AG04449 (cell line): ENCODE measurements around the gene SETBP1.

Experiments
- CTCF ChIA-PET: fragments of 350-600 bp; formaldehyde crosslinking; extraction: SDS; loops from one replicate; lab custom pipeline; 2021; ENCODE audit warnings: antibody characterized with exemption; lab: Yijun Ruan, JAX
- POLR2A ChIA-PET: fragments of 400-600, 350-600 bp; formaldehyde crosslinking; extraction: SDS; loops from one replicate; lab custom pipeline; 2020; ENCODE audit warnings: antibody characterized with exemption, inconsistent platforms; lab: Yijun Ruan, JAX
- DNase-seq: peaks from one replicate; pipeline ENCODE4 v3.0.0-alpha.2; 2010; ENCODE audit warnings: low read depth, low spot score
- H3K4me3 ChIP-seq: 2 replicates; pipeline ENCODE4 v1.5.1; 2011; ENCODE audit warnings: low read depth, mild to moderate bottlenecking, control low read depth, low read length
- TF ChIP-seq, protein P1 (sequence below): IDR thresholded peaks from one replicate; pipeline ENCODE4 v1.5.1; 2011; ENCODE audit warnings: mild to moderate bottlenecking, moderate library complexity, low read length, control low read depth, inconsistent platforms; ENCODE audit not compliant: insufficient read depth; ENCODE audit errors: missing control alignments

Gene SETBP1

DNA sequence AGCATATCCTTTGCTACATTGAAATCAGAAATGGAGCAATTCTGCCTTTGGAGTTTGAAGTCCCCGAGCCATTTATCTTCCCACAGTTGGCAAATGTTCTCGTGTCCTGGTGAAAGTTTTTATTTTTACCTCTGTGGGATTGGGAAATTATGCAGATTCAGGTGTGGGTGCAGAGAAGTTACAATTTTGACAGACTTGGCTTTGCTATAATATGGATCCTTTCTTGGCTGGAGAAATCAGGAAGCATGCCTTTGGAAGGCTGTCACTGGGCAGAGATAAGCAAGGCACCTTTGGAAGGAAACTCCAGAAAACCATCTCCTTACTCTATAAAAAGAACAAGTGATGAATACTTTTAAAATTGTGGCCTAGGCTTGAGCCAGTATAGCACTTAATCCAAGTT is 278.3 kb downstream of the SETBP1 start:
- H3K4me3 ChIP-seq, result no peak overlapping the region
- ChIA-PET POLR2A (no interaction called here), CTCF (interaction anchor here (1.7 kb wide), 1 partner anchor 13 kb away, joined by 3 read pairs; no protein-coding TSS in a partner anchor)
- DNase-seq, result no peak
- TF ChIP-seq, protein P1, sequence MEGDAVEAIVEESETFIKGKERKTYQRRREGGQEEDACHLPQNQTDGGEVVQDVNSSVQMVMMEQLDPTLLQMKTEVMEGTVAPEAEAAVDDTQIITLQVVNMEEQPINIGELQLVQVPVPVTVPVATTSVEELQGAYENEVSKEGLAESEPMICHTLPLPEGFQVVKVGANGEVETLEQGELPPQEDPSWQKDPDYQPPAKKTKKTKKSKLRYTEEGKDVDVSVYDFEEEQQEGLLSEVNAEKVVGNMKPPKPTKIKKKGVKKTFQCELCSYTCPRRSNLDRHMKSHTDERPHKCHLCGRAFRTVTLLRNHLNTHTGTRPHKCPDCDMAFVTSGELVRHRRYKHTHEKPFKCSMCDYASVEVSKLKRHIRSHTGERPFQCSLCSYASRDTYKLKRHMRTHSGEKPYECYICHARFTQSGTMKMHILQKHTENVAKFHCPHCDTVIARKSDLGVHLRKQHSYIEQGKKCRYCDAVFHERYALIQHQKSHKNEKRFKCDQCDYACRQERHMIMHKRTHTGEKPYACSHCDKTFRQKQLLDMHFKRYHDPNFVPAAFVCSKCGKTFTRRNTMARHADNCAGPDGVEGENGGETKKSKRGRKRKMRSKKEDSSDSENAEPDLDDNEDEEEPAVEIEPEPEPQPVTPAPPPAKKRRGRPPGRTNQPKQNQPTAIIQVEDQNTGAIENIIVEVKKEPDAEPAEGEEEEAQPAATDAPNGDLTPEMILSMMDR, result no peak

DNA sequence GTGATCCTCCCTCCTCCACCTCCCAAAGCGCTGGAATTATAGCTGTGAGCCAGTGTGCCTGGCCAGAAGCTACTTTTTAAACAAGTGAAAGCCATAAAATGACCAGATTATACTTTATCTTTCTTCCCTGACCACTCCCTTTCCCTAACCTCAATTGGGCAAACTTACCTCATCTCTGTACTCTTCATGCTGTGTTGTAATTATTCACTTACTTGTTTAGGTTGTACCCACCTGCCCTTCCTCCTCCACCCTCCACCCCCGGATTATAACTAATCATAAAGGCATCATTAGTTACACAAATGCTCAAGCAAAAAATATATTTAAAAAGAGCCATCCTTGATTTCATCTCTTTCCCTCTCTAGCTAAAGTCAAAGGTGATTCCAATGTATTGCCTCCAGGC is 279.9 kb downstream of the SETBP1 start:
- no peak for DNase-seq
- ChIA-PET POLR2A (no interaction called here), CTCF (interaction anchor here (1.4 kb wide), 1 partner anchor 252 kb away, joined by 3 read pairs; no protein-coding TSS in a partner anchor)
- H3K4me3 ChIP-seq, result no peak overlapping the region
- TF ChIP-seq, protein P1, result no peak

DNA sequence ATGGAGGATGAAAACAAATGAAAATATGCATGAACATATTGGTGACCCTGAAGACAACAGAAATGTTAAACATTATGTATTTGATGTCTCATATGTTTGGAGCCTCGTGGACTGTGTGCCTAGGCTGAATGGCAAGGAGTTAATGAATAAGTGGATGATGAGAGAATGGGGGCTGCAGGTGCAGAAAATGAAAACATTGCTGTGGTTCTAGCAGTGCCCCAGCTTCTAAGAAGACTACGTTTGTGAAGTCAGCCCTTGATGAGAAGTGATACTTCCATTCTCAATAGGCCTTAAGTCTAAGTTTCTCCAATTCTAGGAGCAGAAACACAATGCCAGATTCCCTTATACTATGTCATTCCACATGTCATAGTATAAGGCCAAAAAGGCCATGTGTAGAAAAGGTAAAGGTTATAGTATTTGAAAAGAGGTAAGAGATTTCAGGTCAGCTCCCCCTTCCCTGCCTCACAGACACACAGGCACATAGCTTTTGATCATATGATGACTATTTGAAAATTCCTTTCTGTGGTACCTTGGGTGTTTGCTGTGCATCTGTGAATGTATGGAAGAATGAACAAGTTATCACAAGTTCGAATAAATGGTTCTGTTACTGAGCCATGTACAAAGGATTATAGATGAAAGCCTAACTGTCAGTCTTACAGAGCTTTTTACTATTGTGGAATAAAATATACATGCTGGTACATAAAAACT is 280.8 kb downstream of the SETBP1 start:
- POLR2A ChIA-PET, result no interaction called here
- no peak for DNase-seq
- TF ChIP-seq, protein P1, result no peak
- H3K4me3 ChIP-seq, result no peak overlapping the region
- CTCF ChIA-PET, result interaction anchor here (0.7 to 1.4 kb wide), 3 partner anchors 17 to 251 kb away, joined by 3 to 4 read pairs (median 3); no protein-coding TSS in a partner anchor

DNA sequence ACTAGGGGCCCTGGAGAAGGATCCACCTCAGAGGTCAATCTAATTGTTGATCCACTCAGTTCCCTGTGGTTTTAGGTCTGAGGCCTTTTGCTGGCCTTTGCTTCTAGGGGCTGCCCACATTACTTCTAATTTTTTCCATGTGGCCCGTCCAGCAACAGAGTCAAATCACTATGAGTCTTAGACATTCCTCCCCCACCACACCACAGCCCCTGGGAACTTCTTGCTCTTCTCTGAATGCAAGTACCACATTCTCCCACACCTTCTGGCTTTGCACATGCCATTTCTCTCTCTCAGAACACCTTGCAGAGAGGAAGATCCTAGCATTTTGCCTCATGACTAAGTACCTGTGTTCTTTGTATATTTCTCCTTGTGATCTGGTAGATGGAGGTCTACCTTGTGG is 286.9 kb downstream of the SETBP1 start:
- CTCF ChIA-PET, result no interaction called here
- DNase-seq, result no peak
- TF ChIP-seq, protein P1, result no peak
- no peak overlapping the region for H3K4me3 ChIP-seq
- POLR2A ChIA-PET, result no interaction called here

DNA sequence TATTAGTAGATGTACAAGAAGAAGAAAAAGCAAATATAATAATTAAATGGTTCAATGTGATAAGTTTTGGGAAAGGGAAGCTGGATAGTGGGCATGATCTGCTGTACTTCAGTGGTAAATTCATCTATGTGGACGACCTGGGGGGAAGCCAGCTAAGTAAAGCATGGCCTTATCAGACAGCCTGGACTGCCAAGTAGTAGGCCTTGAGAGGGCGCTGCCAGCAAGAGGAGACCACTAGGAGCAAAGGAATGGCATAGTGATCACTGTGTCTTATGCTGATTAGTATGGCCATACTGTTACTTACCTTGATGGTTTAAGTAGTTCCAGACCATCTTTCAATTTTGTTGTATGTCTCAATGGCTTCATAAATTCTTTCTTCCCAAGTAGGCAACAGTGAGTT is 287.6 kb downstream of the SETBP1 start:
- ChIA-PET CTCF (no interaction called here), POLR2A (no interaction called here)

DNA sequence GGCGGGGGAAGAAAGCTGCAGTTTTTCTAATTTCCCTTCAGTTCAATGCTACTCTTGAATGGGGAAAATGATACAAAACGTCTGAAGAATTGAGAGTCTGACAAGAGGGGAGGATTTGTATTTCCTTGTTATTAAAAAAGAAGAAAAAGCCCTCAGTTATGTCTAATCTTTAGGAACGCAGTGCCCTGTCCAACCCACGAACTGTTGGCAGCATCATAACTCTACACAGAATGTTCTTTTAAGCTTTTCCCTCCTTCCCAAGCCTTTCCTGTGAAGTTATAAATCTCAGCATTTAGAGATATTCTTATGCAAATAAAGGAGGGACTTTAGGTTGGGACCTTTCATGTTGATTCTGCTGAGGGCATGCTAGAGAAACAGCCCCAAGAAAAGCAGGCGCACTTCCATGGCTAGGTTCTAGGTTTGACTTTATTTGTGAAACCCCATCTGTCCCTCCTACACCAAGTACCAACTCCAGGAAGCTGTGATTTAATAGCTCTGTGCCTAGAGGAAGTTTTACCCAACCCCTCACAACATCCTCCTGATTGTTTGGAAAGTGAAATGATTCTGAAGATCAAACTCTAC is 288.6 kb downstream of the SETBP1 start:
- TF ChIP-seq, protein P1, result no peak
- CTCF ChIA-PET, result no interaction called here

More for the DNA sequence above, 287.6 kb downstream of the SETBP1 start:
- no peak for DNase-seq
- TF ChIP-seq, protein P1, result no peak
- H3K4me3 ChIP-seq, result no peak overlapping the region

More for the DNA sequence above, 288.6 kb downstream of the SETBP1 start:
- no peak overlapping the region for H3K4me3 ChIP-seq
- DNase-seq, result no peak
- POLR2A ChIA-PET, result no interaction called here
